CD4-positive, CD25-positive, alpha-beta regulatory T cell (primary cell): ENCODE measurements around the gene MTM1. TPM values are rescaled to one million over a fixed set of nuclear protein-coding genes. Genes with fewer than 3 reads are reported as not detected.

Experiments used
- ATAC-seq, 2 donors: fragments of 150-1000 bp; cut with Tn5 transposase; one replicate each; pipeline ENCODE4 v1.10.0; 2021; ENCODE audit warnings: low read depth in 2 of 2, moderate number of reproducible peaks in 2 of 2, moderate library complexity in 1 of 2
- DNase-seq, 3 donors: peaks; one replicate each; pipeline versions ENCODE4 v3.0.0 to v3.0.0-alpha.2; 2012 to 2022; ENCODE audit warnings: mixed read lengths in 1 of 3
- H3K27ac ChIP-seq: one replicate; pipeline ENCODE4 v1.7.0; 2013; ENCODE audit warnings: mild to moderate bottlenecking, low read length; ENCODE audit not compliant: insufficient read depth, poor library complexity, severe bottlenecking
- H3K27me3 ChIP-seq: one replicate; pipeline ENCODE4 v1.7.0; 2013; ENCODE audit warnings: low read length; ENCODE audit not compliant: control insufficient read depth, insufficient read depth
- H3K36me3 ChIP-seq: one replicate; pipeline ENCODE4 v1.7.0; 2013; ENCODE audit warnings: mild to moderate bottlenecking, low read length, moderate library complexity; ENCODE audit not compliant: control insufficient read depth, insufficient read depth
- H3K4me1 ChIP-seq: 2 replicates; pipeline ENCODE4 v1.7.0; 2013; ENCODE audit warnings: mild to moderate bottlenecking, low read length; ENCODE audit not compliant: insufficient read depth, control insufficient read depth, poor library complexity, severe bottlenecking
- H3K4me3 ChIP-seq: one replicate; pipeline ENCODE4 v1.7.0; 2013; ENCODE audit warnings: low read depth, mild to moderate bottlenecking, low read length, moderate library complexity
- H3K9me3 ChIP-seq, 2 experiments: 1 replicate in 1 of 2; 2 replicates in 1 of 2; pipeline ENCODE4 v1.7.0; 2013; ENCODE audit warnings: low read length in 2 of 2, mild to moderate bottlenecking in 1 of 2, moderate library complexity in 1 of 2; ENCODE audit not compliant: control insufficient read depth in 2 of 2
- H3K27ac Mint-ChIP-seq, 3 donors: one replicate each; pipeline ENCODE4 v1.8.0; 2020 to 2022; ENCODE audit warnings: mild to moderate bottlenecking in 3 of 3, mixed read lengths in 3 of 3, moderate library complexity in 2 of 3
- H3K27me3 Mint-ChIP-seq: one replicate; pipeline ENCODE4 v1.8.0; 2022; ENCODE audit warnings: mild to moderate bottlenecking, mixed read lengths
- H3K36me3 Mint-ChIP-seq: one replicate; pipeline ENCODE4 v1.8.0; 2020; ENCODE audit warnings: mixed read lengths
- H3K4me1 Mint-ChIP-seq, 4 donors: one replicate each; pipeline ENCODE4 v1.8.0; 2020 to 2022; ENCODE audit warnings: mixed read lengths in 4 of 4, mild to moderate bottlenecking in 1 of 4
- H3K4me3 Mint-ChIP-seq, 4 donors: one replicate each; pipeline ENCODE4 v1.8.0; 2020 to 2022; ENCODE audit warnings: mild to moderate bottlenecking in 4 of 4, mixed read lengths in 4 of 4, moderate library complexity in 3 of 4
- H3K9me3 Mint-ChIP-seq, 7 donors: one replicate each; pipeline ENCODE4 v1.8.0; 2020 to 2022; ENCODE audit warnings: mixed read lengths in 7 of 7, mild to moderate bottlenecking in 3 of 7, moderate library complexity in 2 of 7
- polyA plus RNA-seq, 4 donors: library from polyadenylated mRNA; unstranded; fragments of 300-500 nt; fragmentation: Illumina TruSeq; gene quantifications; one replicate each; pipeline ENCODE4 v1.2.3, GENCODE V29; 2021
- total RNA-seq: library from RNA; stranded (reverse); gene quantifications from one replicate; pipeline ENCODE4 v1.2.3, GENCODE V29; 2022

MTM1 gene
- total and polyA plus RNA-seq, 5 donors from 2014 or later = 19.3 to 31.9 (median 22.0) TPM

- peak overlapping the region; percentile 86 for H3K4me3 ChIP-seq
- no peaks in the 10 kb centered on the region for H3K9me3 Mint-ChIP-seq
- H3K27ac ChIP-seq = peak overlapping the region; percentile 79
These were observed 4.7 kb downstream of the MTM1 start for GRCh38 chrX:150573106-150573505.

GRCh38 chrX:150573702-150574101 lies 5.3 kb downstream of the MTM1 start:
- Mint-ChIP-seq H3K4me3 (peak overlapping the region; percentile 82 to 95 (median 92)), H3K27ac (peak overlapping the region; percentile 53 to 92 (median 89)), H3K9me3 (no peaks in the 10 kb centered on the region), H3K36me3 (peaks cover 6% of the 10 kb centered on the region), H3K27me3 (no peaks in the 10 kb centered on the region), H3K4me1 (peaks cover 46 to 95% (median 75%) of the 10 kb centered on the region in 4 donors)
- peak overlapping the region; percentile 79 for H3K27ac ChIP-seq
- no peaks in the 10 kb centered on the region for H3K9me3 ChIP-seq
- DNase-seq = no peak
- H3K4me1 ChIP-seq = peaks cover 70% of the 10 kb centered on the region
- H3K36me3 ChIP-seq = no peaks in the 10 kb centered on the region
- H3K4me3 ChIP-seq = peak overlapping the region; percentile 86
- ATAC-seq = no peak
- no peaks in the 10 kb centered on the region for H3K27me3 ChIP-seq

More at GRCh38 chrX:150573106-150573505, 4.7 kb downstream of the MTM1 start:
- H3K27me3 ChIP-seq = no peaks in the 10 kb centered on the region
- no peaks in the 10 kb centered on the region for H3K36me3 ChIP-seq
- H3K36me3 Mint-ChIP-seq = no peaks in the 10 kb centered on the region
- no peaks in the 10 kb centered on the region for H3K27me3 Mint-ChIP-seq
- peaks cover 68% of the 10 kb centered on the region for H3K4me1 ChIP-seq
- no peak for ATAC-seq
- no peak for DNase-seq
- H3K9me3 ChIP-seq = no peaks in the 10 kb centered on the region
- peaks cover 46 to 91% (median 72%) of the 10 kb centered on the region in 4 donors for H3K4me1 Mint-ChIP-seq
- peak overlapping the region; percentile 82 to 95 (median 92) for H3K4me3 Mint-ChIP-seq
- H3K27ac Mint-ChIP-seq = peak overlapping the region; percentile 53 to 92 (median 89)

- Mint-ChIP-seq H3K4me3 (peak overlapping the region; percentile 80 to 92 (median 86)), H3K27me3 (no peaks in the 10 kb centered on the region), H3K4me1 (peaks cover 46 to 92% (median 71%) of the 10 kb centered on the region in 4 donors), H3K36me3 (peaks cover 6% of the 10 kb centered on the region), H3K27ac (peak overlapping the region; percentile 88 to 95 (median 92)), H3K9me3 (no peaks in the 10 kb centered on the region)
- Histone ChIP-seq H3K4me1 (peaks cover 65% of the 10 kb centered on the region), H3K9me3 (no peaks in the 10 kb centered on the region), H3K27ac (peak overlapping the region; percentile 79), H3K27me3 (no peaks in the 10 kb centered on the region), H3K36me3 (no peaks in the 10 kb centered on the region), H3K4me3 (peak overlapping the region; percentile 80)
- DNase-seq (peak in 2 of 3 donors; percentile 23 to 67), ATAC-seq (peak; percentile 50)
These were observed 6.4 kb downstream of the MTM1 start for GRCh38 chrX:150574559-150575418.

- peak in 1 of 3 donors; percentile 16 for DNase-seq
- Histone ChIP-seq H3K4me3 (peak overlapping the region; percentile 80), H3K4me1 (peaks cover 58% of the 10 kb centered on the region), H3K27ac (peak overlapping the region; percentile 79), H3K36me3 (no peaks in the 10 kb centered on the region), H3K9me3 (no peaks in the 10 kb centered on the region), H3K27me3 (no peaks in the 10 kb centered on the region)
- Mint-ChIP-seq H3K27ac (peak overlapping the region; percentile 88 to 95 (median 92)), H3K4me3 (peak overlapping the region; percentile 80 to 92 (median 86)), H3K9me3 (no peaks in the 10 kb centered on the region), H3K36me3 (peaks cover 9% of the 10 kb centered on the region), H3K4me1 (peaks cover 46 to 92% (median 71%) of the 10 kb centered on the region in 4 donors), H3K27me3 (no peaks in the 10 kb centered on the region)
- ATAC-seq = peak in 1 of 2 donors; percentile 31
These were observed 7.0 kb downstream of the MTM1 start for GRCh38 chrX:150575419-150575814.

GRCh38 chrX:150577174-150577573 lies 8.8 kb downstream of the MTM1 start:
- Histone ChIP-seq H3K9me3 (no peaks in the 10 kb centered on the region), H3K36me3 (no peaks in the 10 kb centered on the region), H3K4me1 (peaks cover 46% of the 10 kb centered on the region), H3K27ac (peak overlapping the region; percentile 57), H3K27me3 (no peaks in the 10 kb centered on the region), H3K4me3 (peak overlapping the region; percentile 80)
- Mint-ChIP-seq H3K36me3 (peaks cover 12% of the 10 kb centered on the region), H3K4me3 (peak overlapping the region; percentile 33 to 78 (median 64)), H3K9me3 (no peaks in the 10 kb centered on the region), H3K4me1 (peaks cover 49 to 88% (median 66%) of the 10 kb centered on the region in 4 donors), H3K27me3 (no peaks in the 10 kb centered on the region), H3K27ac (peak overlapping the region; percentile 57 to 95 (median 73))
- ATAC-seq (no peak), DNase-seq (no peak)

- Histone ChIP-seq H3K27me3 (no peaks in the 10 kb centered on the region), H3K4me1 (peaks cover 12% of the 10 kb centered on the region), H3K9me3 (no peaks in the 10 kb centered on the region), H3K27ac (no peak overlapping the region), H3K4me3 (no peak overlapping the region), H3K36me3 (peaks cover 2% of the 10 kb centered on the region)
- no peaks in the 10 kb centered on the region for H3K27me3 Mint-ChIP-seq
- peaks cover 31 to 60% (median 46%) of the 10 kb centered on the region in 4 donors for H3K4me1 Mint-ChIP-seq
- no peak for ATAC-seq
- H3K36me3 Mint-ChIP-seq = peaks cover 12% of the 10 kb centered on the region
- H3K9me3 Mint-ChIP-seq = no peaks in the 10 kb centered on the region
- DNase-seq = no peak
- H3K4me3 Mint-ChIP-seq = no peak overlapping the region
- H3K27ac Mint-ChIP-seq = peak overlapping the region in 2 of 3 donors; percentile 7 to 21
These were observed 12.8 kb downstream of the MTM1 start for GRCh38 chrX:150581093-150581775.

- no peak for ATAC-seq
- peaks cover 23 to 56% (median 37%) of the 10 kb centered on the region in 4 donors for H3K4me1 Mint-ChIP-seq
- H3K9me3 Mint-ChIP-seq = no peaks in the 10 kb centered on the region
These were observed 14.0 kb downstream of the MTM1 start for GRCh38 chrX:150582338-150582948.

More at GRCh38 chrX:150582338-150582948, 14.0 kb downstream of the MTM1 start:
- DNase-seq = no peak
- H3K27me3 ChIP-seq = no peaks in the 10 kb centered on the region
- H3K27ac ChIP-seq = no peak overlapping the region
- H3K4me3 ChIP-seq = no peak overlapping the region
- Mint-ChIP-seq H3K27ac (peak overlapping the region in 1 of 3 donors; percentile 20), H3K27me3 (no peaks in the 10 kb centered on the region), H3K4me3 (no peak overlapping the region), H3K36me3 (peaks cover 12% of the 10 kb centered on the region)
- H3K9me3 ChIP-seq = no peaks in the 10 kb centered on the region
- H3K36me3 ChIP-seq = peaks cover 2% of the 10 kb centered on the region
- peaks cover 9% of the 10 kb centered on the region for H3K4me1 ChIP-seq
